ENCODE data around the gene DPEP2NB. TPM values are rescaled to one million over a fixed set of nuclear protein-coding genes. Genes with fewer than 3 reads are reported as not detected.

Gene DPEP2NB
- total RNA-seq = not detected in 2 replicates

DNA sequence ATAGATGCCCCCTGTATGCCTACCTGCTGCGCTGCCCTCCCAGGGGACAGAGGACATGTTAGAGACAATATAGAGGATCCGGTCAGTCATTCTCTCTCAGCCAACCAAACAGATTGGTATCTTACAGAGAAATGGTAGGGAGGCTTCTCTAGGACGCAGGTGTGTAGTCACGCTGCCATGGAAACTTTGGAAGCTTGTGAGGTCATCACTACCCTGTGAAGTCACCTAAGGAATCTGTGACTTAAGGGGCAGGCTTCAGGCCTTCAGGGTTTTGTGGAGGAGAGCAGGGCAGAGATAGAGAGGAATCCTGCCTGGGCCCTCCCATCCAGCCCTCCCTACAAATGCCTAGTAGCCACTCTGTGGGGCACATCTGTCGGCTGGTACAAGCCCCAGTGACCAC is at the start of gene DPEP2NB:
Gene DPEP2NB (minus strand): TSS at position 231 of the 400 bp plus-strand sequence. CDS start 141 bp downstream, at position 90.

GRCh38 chr16:68022728-68023537 is 7.2 kb upstream of the DPEP2NB start, which contains the start of the genes DDX28 and DUS2:
DDX28 (minus strand) TSS chr16:68023232; CDS start chr16:68023202, 30 bp downstream.
DUS2 (plus strand) TSS chr16:68023284; CDS start chr16:68038024, 14,740 bp downstream.

GRCh38 chr16:67998779-67999688 is 16.7 kb downstream of the DPEP2NB start, which contains the start of gene DPEP2:
DPEP2 (minus strand) TSS chr16:67999484; CDS start chr16:67993212, 6,272 bp downstream.

DNA sequence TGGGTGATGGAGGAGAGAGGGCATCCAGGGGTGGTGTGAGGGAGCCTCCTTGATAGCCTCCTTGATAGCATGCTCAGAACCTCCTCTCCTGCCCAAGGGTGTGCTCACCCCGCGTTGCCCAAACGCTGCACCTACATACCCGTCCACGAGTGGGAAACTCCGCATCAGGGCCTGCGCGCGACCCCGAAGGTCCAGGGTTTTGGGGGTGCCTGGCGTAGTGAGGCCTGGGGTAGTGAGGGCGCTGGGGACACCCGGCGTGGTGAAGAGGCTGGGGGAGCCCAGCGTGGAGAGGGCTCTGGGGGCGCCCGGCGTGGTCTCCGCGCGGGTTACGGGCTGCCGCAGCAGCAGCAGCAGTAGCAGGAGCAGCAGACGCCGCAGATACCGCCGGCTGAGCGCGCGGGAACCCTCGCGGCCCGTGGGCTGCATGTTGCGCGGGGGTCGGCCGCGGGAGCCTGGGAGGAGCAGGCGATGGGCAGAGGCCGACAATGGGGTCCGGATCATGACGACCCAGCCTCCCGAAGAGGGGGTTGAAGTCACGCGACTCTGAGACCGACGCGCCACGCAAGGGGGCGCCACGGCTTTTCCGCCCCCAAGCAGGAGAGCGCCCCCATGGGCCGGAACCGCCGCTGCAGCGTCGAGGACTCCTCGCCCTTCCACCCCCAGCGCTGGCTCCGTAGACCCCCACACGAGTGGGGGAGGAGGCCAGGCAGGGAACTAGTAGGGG is 35.6 kb downstream of the DPEP2NB start, which contains the start of gene DPEP3:
Gene DPEP3 (minus strand): TSS at position 545 of the 724 bp plus-strand sequence. CDS start 119 bp downstream, at position 426.

DNA sequence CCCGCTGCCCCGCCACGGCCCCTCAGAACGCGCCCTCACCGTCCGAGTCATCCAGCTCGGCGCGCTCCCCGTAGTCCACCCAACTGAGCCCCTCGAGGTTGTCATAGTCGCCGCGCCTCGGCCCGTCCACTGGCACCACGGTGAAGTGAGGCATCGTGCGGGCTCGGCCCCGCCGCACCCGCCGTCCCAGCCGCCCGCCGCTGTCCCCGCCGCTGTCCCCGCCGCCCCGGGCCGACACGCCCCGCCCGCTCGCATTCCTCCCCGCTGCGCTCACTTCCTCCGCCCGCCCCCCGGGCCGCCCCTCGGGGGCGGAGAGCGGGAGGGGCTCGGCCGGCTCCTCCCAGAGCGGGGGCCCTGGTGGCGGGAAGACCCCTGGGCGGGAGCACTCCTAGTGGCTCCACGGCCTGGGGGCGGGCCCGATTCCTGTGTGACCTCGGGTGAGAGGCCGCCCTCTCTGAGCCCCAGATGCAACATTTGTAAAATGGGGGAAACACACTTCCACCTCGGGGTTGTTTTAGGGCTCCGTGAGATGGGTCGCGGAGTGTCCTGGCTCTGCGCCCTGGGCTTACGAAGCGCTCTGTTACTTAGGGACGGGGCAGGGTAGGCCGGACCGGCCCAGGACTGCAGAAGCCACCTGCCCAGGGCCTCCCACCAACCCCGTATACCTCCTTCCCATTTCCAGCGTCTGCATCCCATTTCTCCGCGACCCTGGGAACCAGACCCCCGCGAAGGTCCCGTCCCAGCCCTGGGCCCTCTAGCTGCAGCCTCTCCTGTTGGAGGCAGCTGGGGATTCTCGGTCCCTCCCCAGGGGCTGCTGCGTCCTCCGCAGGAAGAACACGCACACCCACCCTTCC is 47.1 kb downstream of the DPEP2NB start, which contains the start of gene SLC12A4:
Gene SLC12A4 (minus strand): TSS at position 238 of the 854 bp plus-strand sequence. CDS start 84 bp downstream, at position 154.

Other genes with a start within 250 kb of the DPEP2NB start
- gene RANBP10, start 209.4 kb downstream of the DPEP2NB start, total RNA-seq = 2.5 and 4.5 TPM in 2 replicates
- gene TSNAXIP1, start 209.0 kb downstream of the DPEP2NB start, total RNA-seq = 0.95 and 1.5 TPM in 2 replicates
- gene THAP11, start 173.6 kb downstream of the DPEP2NB start, total RNA-seq = 27.1 and 51.8 TPM in 2 replicates
- 72.5 and 88.2 TPM in 2 replicates for gene NUTF2, start 169.0 kb downstream of the DPEP2NB start, total RNA-seq
- 21.2 and 22.5 TPM in 2 replicates for gene CENPT, start 168.2 kb downstream of the DPEP2NB start, total RNA-seq
- gene EDC4, start 142.9 kb downstream of the DPEP2NB start, total RNA-seq = 46.3 and 54.4 TPM in 2 replicates
- 0.16 TPM in 1 of 2 replicates, not detected in the other for gene NRN1L, start 131.0 kb downstream of the DPEP2NB start, total RNA-seq
- gene PSKH1, start 122.7 kb downstream of the DPEP2NB start, total RNA-seq = 13.4 and 21.7 TPM in 2 replicates
- 0.63 and 2.3 TPM in 2 replicates for gene CTRL, start 84.0 kb downstream of the DPEP2NB start, total RNA-seq
- gene PSMB10, start 79.1 kb downstream of the DPEP2NB start, total RNA-seq = 103 and 111 TPM in 2 replicates
- 5.2 and 6.5 TPM in 2 replicates for gene LCAT, start 71.8 kb downstream of the DPEP2NB start, total RNA-seq
- gene SLC12A4, start 47.3 kb downstream of the DPEP2NB start, total RNA-seq = 91.3 and 134 TPM in 2 replicates
- not detected in 2 replicates for gene DPEP3, start 35.4 kb downstream of the DPEP2NB start, total RNA-seq
- gene DPEP2, start 16.4 kb downstream of the DPEP2NB start, total RNA-seq = not detected in 2 replicates
- 8.5 and 9.1 TPM in 2 replicates for gene DDX28, start 7.3 kb upstream of the DPEP2NB start, total RNA-seq
- gene DUS2, start 7.4 kb upstream of the DPEP2NB start, total RNA-seq = 12.3 and 13.4 TPM in 2 replicates
- 5.0 and 6.0 TPM in 2 replicates for gene NFATC3, start 69.5 kb upstream of the DPEP2NB start, total RNA-seq
- gene ESRP2, start 220.2 kb upstream of the DPEP2NB start, total RNA-seq = 0.09 and 0.16 TPM in 2 replicates
- 18.5 and 19.4 TPM in 2 replicates for gene PLA2G15, start 229.5 kb upstream of the DPEP2NB start, total RNA-seq
- gene SLC7A6, start 248.6 kb upstream of the DPEP2NB start, total RNA-seq = 7.4 and 10.2 TPM in 2 replicates

Measured in bronchial smooth muscle cell (primary cell).